Measurements from ENCODE around the gene RABAC1. TPM values are rescaled to one million over a fixed set of nuclear protein-coding genes. Genes with fewer than 3 reads are reported as not detected.
"Not testable (repeated sequence)": the region's sequence is repeated elsewhere in the genome, so short reads cannot be mapped to it uniquely, and the experiment has no call there.

RABAC1 gene
- total RNA-seq, 2 experiments from 2014 or later, result 64.9 to 68.4 TPM

DNA sequence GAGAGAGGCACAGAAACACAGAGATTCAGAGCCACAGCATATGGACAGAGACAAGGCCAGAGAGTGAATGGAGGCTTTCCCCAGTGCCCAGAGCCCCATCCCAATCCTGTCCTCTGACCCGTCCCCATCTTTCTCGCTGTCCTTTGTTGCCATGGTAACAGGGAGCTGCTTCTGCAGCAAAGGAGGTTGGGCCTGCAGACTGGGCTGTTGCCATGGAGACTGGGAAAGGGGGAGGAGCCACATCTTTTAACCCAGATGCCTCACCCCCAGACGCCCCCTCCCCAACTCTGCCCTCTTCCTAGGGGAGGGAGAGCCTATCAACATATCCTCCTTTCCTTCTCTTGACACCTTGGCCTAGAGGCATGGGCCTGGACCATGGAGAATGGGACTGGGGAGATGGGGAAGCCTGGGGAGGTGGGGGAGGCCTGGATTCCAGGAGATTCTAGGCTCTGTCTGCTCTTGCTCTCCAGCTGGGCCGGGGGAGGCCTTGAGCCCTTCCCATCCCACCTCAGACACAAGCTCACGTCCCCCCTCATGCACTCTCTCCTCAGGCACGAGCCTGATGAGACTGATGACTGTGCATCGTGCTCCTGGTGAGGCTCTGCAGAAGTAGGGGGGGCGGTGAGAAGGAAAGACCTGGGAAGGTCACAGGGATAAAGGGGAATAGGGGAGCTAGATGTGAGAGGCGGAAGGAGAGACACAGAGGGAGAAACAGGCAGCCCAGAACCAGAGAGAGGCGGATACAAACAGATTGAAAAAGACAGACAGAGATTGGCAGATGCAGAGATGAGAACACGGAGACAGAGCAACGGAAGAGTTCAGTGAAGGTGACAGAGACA lies 37.1 kb upstream of the RABAC1 start:
- Mint-ChIP-seq H3K27me3 (peaks cover 53% of the 10 kb centered on the region), H3K27ac (no peak overlapping the region), H3K9me3 (no peaks in the 10 kb centered on the region), H3K4me1 (ENCODE audit: low read depth) (peaks cover 22% of the 10 kb centered on the region), H3K36me3 (no peaks in the 10 kb centered on the region), H3K4me3 (no peak overlapping the region)
- POLR2A ChIA-PET, result no interaction called here
- DNase-seq, result no peak
- CTCF ChIA-PET, result interaction anchor here (1.0 to 1.5 kb wide), 3 partner anchors 32 to 39 kb away, joined by 3 to 4 read pairs (median 4); no protein-coding TSS in a partner anchor
- intact Hi-C loops (cut with micrococcal nuclease), result no loop called here

DNA sequence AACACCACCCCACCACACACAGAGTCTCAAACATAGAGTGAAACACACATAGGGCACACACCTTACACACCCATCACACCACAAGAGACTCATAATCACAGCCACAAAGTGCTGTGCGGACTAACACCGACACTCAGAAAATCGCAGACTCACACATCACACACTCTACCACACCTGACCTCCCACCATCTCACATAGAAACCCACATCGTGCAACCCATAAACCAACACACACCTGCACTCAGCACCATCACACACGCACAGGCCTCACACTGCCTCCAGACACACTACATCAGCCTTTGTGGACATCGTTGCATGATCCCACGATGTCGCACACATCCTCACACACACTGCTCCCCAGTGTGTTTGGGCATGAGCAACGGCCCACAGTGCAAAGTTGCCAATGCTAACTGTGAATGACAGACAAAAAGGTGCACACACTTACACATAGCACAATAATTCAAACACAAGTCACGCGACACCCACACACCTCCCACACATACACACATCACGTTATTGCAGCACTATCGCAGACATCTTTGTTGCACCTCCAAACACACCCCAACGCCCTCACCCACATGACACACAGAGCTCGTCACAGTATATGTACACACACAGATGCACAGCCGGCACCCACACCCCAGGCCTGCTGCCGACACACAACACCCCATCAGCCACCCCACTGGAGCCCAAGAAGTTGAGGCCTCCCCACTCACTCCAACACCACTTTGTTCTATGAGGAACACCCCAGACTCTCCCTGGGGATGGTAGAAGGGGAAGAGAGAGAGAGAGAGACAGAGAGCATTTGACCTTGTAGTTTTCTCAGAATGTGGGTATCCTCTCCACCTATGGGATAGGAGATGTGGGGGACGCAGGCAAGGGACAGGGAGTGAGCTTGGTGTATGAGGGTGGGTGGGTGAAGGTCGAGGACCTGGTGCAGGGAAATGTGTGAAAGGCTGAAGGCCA lies 36.2 kb upstream of the RABAC1 start:
- ChIA-PET POLR2A (no interaction called here), CTCF (interaction anchor here (1.0 kb wide), 1 partner anchor 40 kb away, joined by 3 read pairs; no protein-coding TSS in a partner anchor)
- no peak for DNase-seq
- peaks cover 22% of the 10 kb centered on the region for H3K4me1 Mint-ChIP-seq (ENCODE audit: low read depth)
- H3K9me3 Mint-ChIP-seq, result no peaks in the 10 kb centered on the region
- H3K4me3 Mint-ChIP-seq, result no peak overlapping the region
- intact Hi-C loops (cut with micrococcal nuclease), result no loop called here
- H3K27me3 Mint-ChIP-seq, result peaks cover 45% of the 10 kb centered on the region
- no peak overlapping the region for H3K27ac Mint-ChIP-seq
- H3K36me3 Mint-ChIP-seq, result no peaks in the 10 kb centered on the region

DNA sequence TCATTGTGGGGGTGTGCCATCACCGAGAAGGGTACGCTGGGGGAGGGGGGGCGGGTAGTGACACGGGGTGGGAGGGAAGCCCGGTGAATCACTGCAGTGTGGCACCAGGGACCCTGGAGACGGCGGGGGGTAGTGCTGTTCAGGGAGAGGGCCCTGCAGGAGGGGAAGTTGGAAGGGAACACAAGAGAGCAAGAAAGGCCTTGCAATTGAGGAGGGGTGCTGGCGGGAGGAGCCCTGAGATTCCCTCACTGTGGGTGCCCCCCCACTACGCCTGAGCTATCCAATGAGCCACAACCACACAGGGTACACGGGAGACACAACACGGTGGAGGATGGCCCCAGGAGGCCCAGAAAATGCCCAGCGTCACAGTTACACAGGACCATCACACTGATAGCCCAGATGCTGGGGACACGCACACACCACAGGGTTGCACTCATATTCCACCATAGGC lies 35.4 kb upstream of the RABAC1 start:
- ChIA-PET CTCF (interaction anchor here (1.7 kb wide), 1 partner anchor 40 kb away, joined by 6 read pairs; no protein-coding TSS in a partner anchor), POLR2A (no interaction called here)
- no peaks in the 10 kb centered on the region for H3K36me3 Mint-ChIP-seq
- no peak overlapping the region for H3K27ac Mint-ChIP-seq
- H3K27me3 Mint-ChIP-seq, result peaks cover 38% of the 10 kb centered on the region
- H3K9me3 Mint-ChIP-seq, result no peaks in the 10 kb centered on the region
- DNase-seq, result no peak
- H3K4me1 Mint-ChIP-seq (ENCODE audit: low read depth), result peaks cover 22% of the 10 kb centered on the region
- H3K4me3 Mint-ChIP-seq, result no peak overlapping the region
- intact Hi-C loops (cut with micrococcal nuclease), result no loop called here

DNA sequence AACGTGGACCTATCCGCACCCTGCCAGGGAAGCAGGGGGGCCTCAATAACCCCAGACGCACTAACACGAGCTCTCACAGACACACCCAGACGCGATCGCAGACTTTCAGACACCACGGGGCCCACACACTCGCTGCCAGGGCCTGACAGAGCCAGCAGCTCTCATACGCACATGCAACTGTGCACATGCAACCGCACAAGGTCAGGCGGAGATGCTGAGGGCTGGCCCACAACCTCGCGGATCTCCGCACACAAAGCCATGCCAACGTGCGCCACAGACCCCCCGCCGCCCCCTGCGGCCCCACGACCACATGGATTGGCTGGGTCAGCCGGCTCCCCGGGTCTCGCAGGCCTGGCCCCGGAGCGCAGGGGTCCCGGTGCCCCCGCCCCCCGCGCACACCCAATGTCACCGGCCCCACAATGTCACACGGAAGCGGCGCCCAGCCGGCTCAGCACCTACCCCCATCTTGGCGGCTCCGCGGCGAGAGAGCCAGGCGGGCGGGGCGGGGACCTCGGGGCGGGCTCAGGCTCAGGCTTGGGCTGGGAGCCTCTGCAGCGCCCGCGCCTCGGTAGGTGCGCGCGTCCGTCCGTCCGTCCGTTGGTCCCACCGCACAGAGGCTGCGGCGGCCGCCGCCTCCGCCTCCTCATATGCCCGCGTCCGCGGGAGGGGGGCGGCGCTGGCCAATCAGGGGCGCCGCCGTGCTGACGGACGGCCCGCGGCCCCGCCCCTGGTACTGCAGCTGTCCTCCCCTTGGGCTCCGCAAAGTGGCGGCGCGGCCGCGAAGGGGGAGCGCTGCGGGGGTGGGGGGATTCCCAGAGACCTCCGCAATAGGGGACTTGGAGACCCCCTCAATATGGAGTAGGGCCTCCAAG lies 34.7 kb upstream of the RABAC1 start, which contains the start of gene ATP1A3:
Gene ATP1A3 (minus strand): TSS at position 619 of the 872 bp plus-strand sequence. CDS start 154 bp downstream, at position 465.
- Mint-ChIP-seq H3K4me1 (ENCODE audit: low read depth) (peaks cover 19% of the 10 kb centered on the region), H3K9me3 (no peaks in the 10 kb centered on the region), H3K36me3 (no peaks in the 10 kb centered on the region), H3K27me3 (peaks cover 34% of the 10 kb centered on the region), H3K27ac (no peak within 1 kb of the TSS), H3K4me3 (peak within 1 kb of the TSS; percentile 62)
- POLR2A ChIA-PET, result interaction anchor here (0.9 kb wide), 1 partner anchor 82 kb away, joined by 4 read pairs; the partner anchor contains the start of gene ZNF574
- CTCF ChIA-PET, result interaction anchor here (1.7 kb wide), 1 partner anchor 41 kb away, joined by 6 read pairs; no protein-coding TSS in a partner anchor
- intact Hi-C loops (cut with micrococcal nuclease), result no loop called here
- DNase-seq, result peak; percentile 64

DNA sequence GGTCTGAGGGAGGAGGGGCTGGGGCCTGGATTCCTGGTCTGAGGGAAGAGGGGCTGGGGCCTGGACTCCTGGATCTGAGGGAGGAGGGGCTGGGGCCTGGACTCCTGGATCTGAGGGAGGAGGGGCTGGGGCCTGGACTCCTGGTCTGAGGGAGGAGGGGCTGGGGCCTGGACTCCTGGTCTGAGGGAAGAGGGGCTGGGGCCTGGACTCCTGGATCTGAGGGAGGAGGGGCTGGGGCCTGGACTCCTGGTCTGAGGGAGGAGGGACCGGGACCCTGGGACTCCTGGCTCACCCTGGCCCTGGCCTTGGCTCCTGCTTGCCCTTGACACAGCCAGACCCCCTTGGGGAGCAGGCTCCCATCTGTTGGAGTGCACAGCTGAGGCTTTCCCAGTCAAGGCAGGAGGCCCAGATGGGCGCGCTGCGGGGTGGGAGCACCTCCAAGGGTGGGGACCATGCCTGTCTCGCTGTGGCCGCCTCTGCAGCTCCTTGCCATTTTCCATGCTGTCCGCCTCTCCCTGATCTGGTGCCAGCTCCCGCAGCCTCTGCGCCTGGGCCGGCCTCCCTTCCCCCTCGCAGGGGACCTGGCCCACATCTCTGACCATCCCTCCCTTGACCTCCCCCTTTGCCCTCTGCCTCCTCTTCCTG lies 32.9 kb upstream of the RABAC1 start:
- H3K36me3 Mint-ChIP-seq; H3K9me3 Mint-ChIP-seq; POLR2A ChIA-PET; intact Hi-C loops (cut with micrococcal nuclease); H3K27ac Mint-ChIP-seq; DNase-seq; CTCF ChIA-PET; H3K4me3 Mint-ChIP-seq: not testable (repeated sequence)
- Mint-ChIP-seq H3K27me3 (peaks cover 25% of the 10 kb centered on the region), H3K4me1 (ENCODE audit: low read depth) (peaks cover 12% of the 10 kb centered on the region)

DNA sequence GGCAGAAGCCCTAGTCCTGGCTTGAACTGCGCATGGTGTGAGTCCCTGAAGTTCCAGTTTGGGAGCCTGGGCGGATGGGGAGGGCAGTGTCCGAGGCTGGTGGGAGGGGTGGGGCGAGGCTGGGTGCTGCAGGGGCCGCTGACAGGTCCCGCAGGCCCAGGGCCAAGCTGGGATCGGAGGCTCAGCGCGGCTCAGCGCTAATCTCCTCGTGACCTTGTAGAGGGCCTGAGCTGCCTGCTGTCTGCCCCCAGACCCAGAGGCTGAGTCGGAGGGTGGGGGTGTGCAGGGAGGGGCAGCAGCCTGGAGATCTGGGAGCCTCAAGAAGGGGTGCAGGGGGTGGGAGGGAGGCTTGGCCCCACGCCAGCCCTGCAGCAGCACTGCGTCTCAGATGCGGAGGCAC lies 31.9 kb upstream of the RABAC1 start:
- intact Hi-C loops (cut with micrococcal nuclease), result no loop called here

DNA sequence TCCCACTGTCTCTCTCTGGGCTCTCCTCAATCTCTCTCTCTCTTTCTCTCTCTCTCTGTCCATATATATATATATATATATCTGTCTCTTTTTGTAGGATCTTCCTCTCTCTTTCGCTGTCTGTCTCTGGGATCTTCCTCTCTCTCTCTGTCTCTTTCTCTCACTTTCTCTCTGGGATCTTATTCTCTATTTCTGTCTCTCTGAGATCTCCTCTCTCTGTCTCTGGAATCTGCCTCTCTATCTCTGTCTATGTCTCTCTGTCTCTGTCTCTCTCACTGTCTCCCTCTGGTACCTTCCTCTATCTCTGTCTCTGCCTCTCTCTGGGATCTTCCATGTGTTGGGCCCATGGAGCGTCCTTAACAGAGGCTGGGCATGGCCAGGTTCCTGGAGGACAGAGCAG lies 31.5 kb upstream of the RABAC1 start:
- Mint-ChIP-seq H3K4me1 (ENCODE audit: low read depth) (peaks cover 9% of the 10 kb centered on the region), H3K27ac (no peak overlapping the region), H3K9me3 (no peaks in the 10 kb centered on the region), H3K27me3 (peaks cover 13% of the 10 kb centered on the region), H3K4me3 (no peak overlapping the region), H3K36me3 (no peaks in the 10 kb centered on the region)
- no peak for DNase-seq
- ChIA-PET POLR2A (no interaction called here), CTCF (no interaction called here)
- intact Hi-C loops (cut with micrococcal nuclease), result no loop called here

More for the DNA sequence above, 31.9 kb upstream of the RABAC1 start:
- peaks cover 9% of the 10 kb centered on the region for H3K4me1 Mint-ChIP-seq (ENCODE audit: low read depth)
- ChIA-PET CTCF (no interaction called here), POLR2A (no interaction called here)
- no peaks in the 10 kb centered on the region for H3K9me3 Mint-ChIP-seq
- no peak overlapping the region for H3K27ac Mint-ChIP-seq
- no peaks in the 10 kb centered on the region for H3K36me3 Mint-ChIP-seq
- H3K27me3 Mint-ChIP-seq, result peaks cover 16% of the 10 kb centered on the region
- no peak overlapping the region for H3K4me3 Mint-ChIP-seq
- DNase-seq, result no peak

DNA sequence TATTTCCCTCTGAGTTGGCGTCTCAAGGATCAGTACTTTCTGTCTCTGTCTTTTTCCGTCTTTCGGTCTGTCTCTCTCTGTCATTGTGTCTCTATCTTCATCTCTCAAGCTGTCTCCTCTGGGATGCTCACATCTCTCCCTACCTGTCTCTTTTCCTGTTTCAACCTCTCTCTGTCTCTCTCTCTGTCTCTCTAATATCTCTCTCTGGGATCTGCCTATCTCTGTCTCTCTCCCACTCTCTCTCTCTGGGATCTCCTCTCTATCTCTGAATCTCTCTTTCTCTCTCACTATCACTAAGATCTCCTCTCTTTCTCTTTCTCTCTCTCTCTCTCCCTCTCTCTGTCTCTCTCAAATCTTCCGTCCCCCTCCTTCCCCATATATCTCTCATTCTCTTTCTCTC lies 30.9 kb upstream of the RABAC1 start:
- Mint-ChIP-seq H3K9me3 (no peaks in the 10 kb centered on the region), H3K27me3 (peaks cover 7% of the 10 kb centered on the region), H3K27ac (no peak overlapping the region), H3K4me3 (no peak overlapping the region), H3K36me3 (no peaks in the 10 kb centered on the region), H3K4me1 (ENCODE audit: low read depth) (peaks cover 8% of the 10 kb centered on the region)
- no peak for DNase-seq
- POLR2A ChIA-PET, result no interaction called here
- intact Hi-C loops (cut with micrococcal nuclease), result no loop called here
- CTCF ChIA-PET, result no interaction called here

DNA sequence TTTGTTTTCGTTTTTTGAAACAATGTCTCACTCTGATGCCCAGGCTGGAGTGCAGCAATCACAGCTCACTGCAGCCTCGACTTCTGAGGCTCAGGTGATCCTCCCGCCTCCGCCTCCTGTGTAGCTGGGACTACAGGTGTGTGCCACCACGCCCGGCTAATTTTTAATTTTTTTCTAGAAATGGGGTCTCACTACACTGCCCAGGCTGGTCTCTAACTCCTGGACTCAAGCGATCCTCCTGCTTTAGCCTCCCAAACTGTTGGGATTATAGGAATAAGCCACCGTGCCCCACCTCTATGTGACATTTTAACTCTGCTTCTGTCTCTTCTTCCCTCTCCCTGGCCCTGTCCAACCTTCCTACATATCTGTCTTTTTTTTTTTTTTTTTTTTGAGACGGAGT lies 29.8 kb upstream of the RABAC1 start:
- ChIA-PET CTCF (no interaction called here), POLR2A (interaction anchor here (0.6 kb wide), 1 partner anchor 19 kb away, joined by 3 read pairs; no protein-coding TSS in a partner anchor)
- Mint-ChIP-seq H3K27ac (no peak overlapping the region), H3K36me3 (no peaks in the 10 kb centered on the region), H3K4me1 (ENCODE audit: low read depth) (peaks cover 6% of the 10 kb centered on the region), H3K9me3 (no peaks in the 10 kb centered on the region), H3K27me3 (peaks cover 3% of the 10 kb centered on the region), H3K4me3 (no peak overlapping the region)
- intact Hi-C loops (cut with micrococcal nuclease), result no loop called here
- DNase-seq, result no peak

DNA sequence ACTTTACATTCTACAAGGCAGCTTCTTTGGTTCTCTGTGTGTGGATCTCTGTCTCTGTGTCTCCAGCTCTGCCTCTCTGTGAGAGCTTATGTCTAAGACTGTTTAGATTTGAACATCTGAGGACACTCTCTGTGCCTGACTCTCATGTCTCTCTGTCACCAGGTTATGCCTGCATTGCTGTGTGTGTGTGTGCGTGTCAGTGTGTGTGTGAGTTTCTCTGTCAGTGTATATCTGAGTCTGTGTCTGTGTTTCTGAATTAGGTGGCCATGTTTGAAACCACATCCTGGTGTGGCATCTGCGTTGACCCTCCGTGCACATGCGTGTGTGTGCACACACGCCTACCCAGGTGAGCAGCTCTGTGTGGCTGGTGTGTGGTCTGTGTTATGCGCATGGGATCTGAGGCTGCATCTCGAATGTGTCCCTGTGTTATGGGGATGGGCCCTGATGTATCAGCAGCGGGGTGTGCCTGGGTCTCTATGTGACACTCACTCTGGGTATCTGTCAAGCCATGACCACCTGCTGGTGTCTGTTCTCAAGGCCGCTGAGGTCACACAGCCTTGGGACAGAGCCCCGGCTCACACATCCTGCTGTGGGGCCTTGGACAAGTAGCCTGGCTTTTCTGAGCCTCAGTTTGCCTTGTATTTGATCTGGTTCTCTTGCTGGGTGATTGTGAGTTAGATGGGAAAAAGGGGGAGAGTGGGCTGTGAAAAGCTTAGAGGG lies 28.2 kb upstream of the RABAC1 start:
- Mint-ChIP-seq H3K27me3 (no peaks in the 10 kb centered on the region), H3K36me3 (no peaks in the 10 kb centered on the region), H3K4me3 (no peak overlapping the region), H3K9me3 (no peaks in the 10 kb centered on the region), H3K4me1 (ENCODE audit: low read depth) (no peaks in the 10 kb centered on the region), H3K27ac (no peak overlapping the region)
- no peak for DNase-seq
- ChIA-PET CTCF (no interaction called here), POLR2A (no interaction called here)
- intact Hi-C loops (cut with micrococcal nuclease), result no loop called here

DNA sequence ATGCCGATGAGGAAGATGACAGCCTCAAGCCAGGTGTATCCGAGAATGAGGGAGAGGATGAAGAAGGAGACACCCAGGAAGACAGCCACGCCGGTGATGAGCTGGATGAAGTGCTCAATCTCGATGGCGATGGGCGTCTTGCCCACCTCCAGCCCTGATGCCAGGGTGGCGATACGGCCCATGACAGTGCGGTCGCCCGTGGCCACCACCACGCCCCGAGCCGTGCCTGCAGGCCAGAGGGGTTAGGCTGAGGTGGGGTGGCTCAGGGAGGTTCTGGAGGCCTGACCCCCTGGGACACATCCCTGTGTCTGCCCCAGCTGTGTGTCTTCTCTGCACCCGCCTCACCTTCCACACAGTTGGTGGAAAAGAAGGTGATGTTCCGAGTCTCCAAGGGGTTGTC lies 25.8 kb upstream of the RABAC1 start:
- Mint-ChIP-seq H3K27me3 (no peaks in the 10 kb centered on the region), H3K27ac (no peak overlapping the region), H3K36me3 (no peaks in the 10 kb centered on the region), H3K4me1 (ENCODE audit: low read depth) (no peaks in the 10 kb centered on the region), H3K4me3 (no peak overlapping the region), H3K9me3 (no peaks in the 10 kb centered on the region)
- CTCF ChIA-PET, result no interaction called here
- DNase-seq, result no peak
- intact Hi-C loops (cut with micrococcal nuclease), result no loop called here
- POLR2A ChIA-PET, result no interaction called here

Measured in activated CD4-positive, alpha-beta memory T cell treated with anti-CD3 and anti-CD28 coated beads for 36 hours (primary cell).